WTC11 (cell line): ENCODE measurements around the gene RPS27A. TPM values are rescaled to one million over a fixed set of nuclear protein-coding genes. Genes with fewer than 3 reads are reported as not detected.

Source experiments
- ATAC-seq: fragments of 200-7000 bp; cut with Tn5 transposase; 2 replicates; pipeline ENCODE4 v1.10.0; 2021; ENCODE audit warnings: mild to moderate bottlenecking, moderate library complexity
- Bru-seq: library from RNA; stranded (reverse); fragments of 400-500 nt; gene quantifications from one replicate; lab custom pipeline; 2021; lab: Mats Ljungman, UMichigan
- CTCF ChIA-PET: fragments of 300-600 bp; sonication (Branson Sonifier 250); formaldehyde crosslinking; loops from one replicate; lab custom pipeline; 2021; ENCODE audit warnings: antibody characterized with exemption; lab: Charles Lee
- POLR2A ChIA-PET: fragments of 350-600 bp; sonication (Branson Sonifier 250); formaldehyde crosslinking; loops from one replicate; lab custom pipeline; 2021; ENCODE audit warnings: antibody characterized with exemption; lab: Charles Lee
- DNase-seq: peaks from one replicate; pipeline ENCODE4 v3.0.0; 2021; ENCODE audit warnings: low spot score
- H3K27ac Mint-ChIP-seq: 2 replicates; pipeline ENCODE4 v1.8.0; 2021; ENCODE audit warnings: mixed read lengths
- H3K27me3 Mint-ChIP-seq: 2 replicates; pipeline ENCODE4 v1.8.0; 2021; ENCODE audit warnings: low read depth, mild to moderate bottlenecking, moderate library complexity, mixed read lengths
- H3K36me3 Mint-ChIP-seq: 2 replicates; pipeline ENCODE4 v1.8.0; 2021; ENCODE audit warnings: mixed read lengths
- H3K4me1 Mint-ChIP-seq: 2 replicates; pipeline ENCODE4 v1.8.0; 2022; ENCODE audit warnings: mixed read lengths
- H3K4me3 Mint-ChIP-seq: 2 replicates; pipeline ENCODE4 v1.8.0; 2021; ENCODE audit warnings: mild to moderate bottlenecking, moderate library complexity, mixed read lengths
- H3K9me3 Mint-ChIP-seq: 2 replicates; pipeline ENCODE4 v1.8.0; 2021; ENCODE audit warnings: mixed read lengths
- ARID4B ChIP-seq: sonication (generic); formaldehyde crosslinking; IDR thresholded peaks from 2 replicates; pipeline ENCODE4 v1.8.0; 2023; ENCODE audit warnings: missing genetic modification reagents, mild to moderate bottlenecking, borderline replicate concordance
- ATF1 ChIP-seq: sonication (generic); formaldehyde crosslinking; IDR thresholded peaks from 2 replicates; pipeline ENCODE4 v1.8.1; 2023; ENCODE audit warnings: mild to moderate bottlenecking, moderate library complexity, missing genetic modification reagents
- ATF3 ChIP-seq: sonication (generic); formaldehyde crosslinking; conservative IDR thresholded peaks from 2 replicates; pipeline ENCODE4 v1.8.1; 2022; ENCODE audit warnings: mild to moderate bottlenecking, missing genetic modification reagents
- CBFB ChIP-seq: sonication (generic); formaldehyde crosslinking; IDR thresholded peaks from 2 replicates; pipeline ENCODE4 v1.8.1; 2022; ENCODE audit warnings: mild to moderate bottlenecking, low read depth, missing genetic modification reagents
- FOXP1 ChIP-seq: sonication (generic); formaldehyde crosslinking; IDR thresholded peaks from 2 replicates; pipeline ENCODE4 v1.8.0; 2022; ENCODE audit warnings: missing genetic modification reagents, mild to moderate bottlenecking, moderate library complexity, borderline replicate concordance
- GTF2I ChIP-seq: fragments of 250-450 bp; sonication (Bioruptor Pico); conservative IDR thresholded peaks from 2 replicates; pipeline ENCODE4 v1.4.0; 2021; ENCODE audit warnings: mild to moderate bottlenecking
- IRF1 ChIP-seq: sonication (generic); formaldehyde crosslinking; IDR thresholded peaks from 2 replicates; pipeline ENCODE4 v1.8.0; 2023; ENCODE audit warnings: missing genetic modification reagents
- JAZF1 ChIP-seq: fragments of 250-450 bp; sonication (Bioruptor Pico); IDR thresholded peaks from 2 replicates; pipeline ENCODE4 v1.9.0; 2021; ENCODE audit warnings: moderate library complexity, mild to moderate bottlenecking, inconsistent platforms
- JUN ChIP-seq: sonication (generic); formaldehyde crosslinking; IDR thresholded peaks from 2 replicates; pipeline ENCODE4 v1.8.0; 2023; ENCODE audit warnings: mild to moderate bottlenecking, missing genetic modification reagents
- NFATC4 ChIP-seq: fragments of 250-450 bp; sonication (Bioruptor Pico); IDR thresholded peaks from 2 replicates; pipeline ENCODE4 v1.9.0; 2021; ENCODE audit warnings: mild to moderate bottlenecking
- SOX15 ChIP-seq: fragments of 250-450 bp; sonication (Bioruptor Pico); IDR thresholded peaks from 2 replicates; pipeline ENCODE4 v1.9.0; 2021; ENCODE audit warnings: mild to moderate bottlenecking
- TCF7 ChIP-seq: sonication (generic); formaldehyde crosslinking; IDR thresholded peaks from 2 replicates; pipeline ENCODE4 v1.8.0; 2022; ENCODE audit warnings: mild to moderate bottlenecking, low read depth, missing genetic modification reagents, moderate library complexity
- USF1 ChIP-seq: sonication (generic); formaldehyde crosslinking; IDR thresholded peaks from 2 replicates; pipeline ENCODE4 v1.8.0; 2022; ENCODE audit warnings: mild to moderate bottlenecking, missing genetic modification reagents
- USF2 ChIP-seq: sonication (generic); formaldehyde crosslinking; IDR thresholded peaks from 2 replicates; pipeline ENCODE4 v1.8.1; 2023; ENCODE audit warnings: mild to moderate bottlenecking, missing genetic modification reagents, moderate library complexity
- ZBTB43 ChIP-seq: sonication (generic); formaldehyde crosslinking; IDR thresholded peaks from 2 replicates; pipeline ENCODE4 v1.8.1; 2023; ENCODE audit warnings: mild to moderate bottlenecking, missing genetic modification reagents
- ZNF232 ChIP-seq: sonication (generic); formaldehyde crosslinking; IDR thresholded peaks from 2 replicates; pipeline ENCODE4 v1.8.0; 2022; ENCODE audit warnings: mild to moderate bottlenecking, missing genetic modification reagents
- ZNF317 ChIP-seq: sonication (generic); formaldehyde crosslinking; IDR thresholded peaks from 2 replicates; pipeline ENCODE4 v1.8.1; 2023; ENCODE audit warnings: low read depth, mild to moderate bottlenecking, moderate library complexity, missing genetic modification reagents, borderline replicate concordance
- ZNF396 ChIP-seq: fragments of 250-450 bp; sonication (Bioruptor Pico); IDR thresholded peaks from 2 replicates; pipeline ENCODE4 v1.8.0; 2021; ENCODE audit warnings: mild to moderate bottlenecking, moderate library complexity, borderline replicate concordance
- ZNF423 ChIP-seq: fragments of 250-450 bp; sonication (Bioruptor Pico); IDR thresholded peaks from 2 replicates; pipeline ENCODE4 v2.1.2; 2022; ENCODE audit warnings: mild to moderate bottlenecking, moderate library complexity
- ZNF425 ChIP-seq: fragments of 250-450 bp; sonication (Bioruptor Pico); conservative IDR thresholded peaks from 2 replicates; pipeline ENCODE4 v1.9.0; 2021; ENCODE audit warnings: mild to moderate bottlenecking
- ZNF671 ChIP-seq: fragments of 250-450 bp; sonication (Bioruptor Pico); IDR thresholded peaks from 2 replicates; pipeline ENCODE4 v1.8.0; 2021; ENCODE audit warnings: mild to moderate bottlenecking
- ZSCAN18 ChIP-seq: fragments of 250-450 bp; sonication (Bioruptor Pico); IDR thresholded peaks from 2 replicates; pipeline ENCODE4 v2.1.2; 2022; ENCODE audit warnings: mild to moderate bottlenecking, moderate library complexity
- long read RNA-seq, 3 experiments: library from RNA in 1 of 3; library from capped mRNA in 1 of 3; library from polyadenylated mRNA in 1 of 3; unstranded in 2 of 3; stranded (forward) in 1 of 3; transcript quantifications; one replicate each; pipeline ENCODE4 v2.0.0, GENCODE V29; 2021
- total RNA-seq: library from RNA; stranded (reverse); gene quantifications from 3 replicates; pipeline ENCODE4 v1.2.3, GENCODE V29; 2021

Gene RPS27A
- total RNA-seq (1,384 to 1,430 TPM (median 1,424 TPM) in 3 replicates), Bru-seq, nascent RNA (percentile 99 among the genes with signal in this experiment)
- long read RNA-seq, experiment 1, transcript RPS27A-201 (6 exons, 1,071 nt): major isoform, 743 of 1,018 reads
- long read RNA-seq, experiment 1, transcript RPS27A-203 (5 exons, 796 nt): minor isoform, 199 of 1,018 reads
- long read RNA-seq, experiment 1, partial matches to known transcripts: 30 of 1,018 reads
- long read RNA-seq, experiment 1, other reads (novel, unspliced or antisense): 43 of 1,018 reads
- long read RNA-seq, experiment 2, transcript RPS27A-203 (5 exons, 796 nt): major isoform, 103 of 2,620 reads
- long read RNA-seq, experiment 2, partial matches to known transcripts: 2,309 of 2,620 reads
- long read RNA-seq, experiment 2, other reads (novel, unspliced or antisense): 204 of 2,620 reads
- long read RNA-seq, experiment 3, transcript RPS27A-203 (5 exons, 796 nt): minor isoform, 9 of 67 reads
- long read RNA-seq, experiment 3, transcript RPS27A-201 (6 exons, 1,071 nt): major isoform, 13 of 67 reads
- long read RNA-seq, experiment 3, partial matches to known transcripts: 12 of 67 reads
- long read RNA-seq, experiment 3, other reads (novel, unspliced or antisense): 22 of 67 reads

GRCh38 chr2:55232084-55232862, at the start of gene RPS27A, which contains the start of gene CLHC1:
TSS of gene RPS27A (plus strand) at chr2:55232688. CDS start at chr2:55232825, 137 bp downstream.
TSS of gene CLHC1 (minus strand) at chr2:55232293. CDS start at chr2:55222411, 9,882 bp downstream.
- CTCF ChIA-PET: no interaction called here
- Mint-ChIP-seq H3K4me1 (peaks cover 25% of the 10 kb centered on the region), H3K27me3 (no peaks in the 10 kb centered on the region), H3K27ac (peak within 1 kb of the TSS; percentile 98), H3K4me3 (peak within 1 kb of the TSS; percentile 100), H3K36me3 (peaks cover 38% of the 10 kb centered on the region), H3K9me3 (no peaks in the 10 kb centered on the region)
- POLR2A ChIA-PET: interaction anchor here (0.6 to 1.4 kb wide), 4 partner anchors 8 to 188 kb away, joined by 3 to 6 read pairs (median 4); partner anchors contain the start of genes CCDC88A and RTN4
- peak; percentile 94 for ATAC-seq
- peak; percentile 90 for DNase-seq
- no peak; the same call in 1 of the 2 replicates for TF ChIP-seq JUN (CRISPR knock-in tag)
- no peak; the same call in 1 of the 2 replicates for TF ChIP-seq IRF1
- no peak for TF ChIP-seq TCF7 (CRISPR knock-in tag)
- no peak for TF ChIP-seq USF1
- no peak for TF ChIP-seq ATF3
- no peak for TF ChIP-seq USF2
- no peak for TF ChIP-seq SOX15 (CRISPR knock-in tag)
- no peak for TF ChIP-seq ZSCAN18 (CRISPR knock-in tag)
- TF ChIP-seq ZNF423: no peak
- no peak for TF ChIP-seq ATF1
- no peak for TF ChIP-seq GTF2I (CRISPR knock-in tag)
- TF ChIP-seq CBFB (CRISPR knock-in tag): no peak
- TF ChIP-seq ZNF396 (CRISPR knock-in tag): no peak
- no peak for TF ChIP-seq ZNF232 (CRISPR knock-in tag)
- no peak for TF ChIP-seq JAZF1 (CRISPR knock-in tag)
- no peak for TF ChIP-seq FOXP1 (CRISPR knock-in tag)
- no peak for TF ChIP-seq ZNF425 (CRISPR knock-in tag)
- 0 out of 2 replicates have a peak, but pooled peaks have one; percentile 38 for TF ChIP-seq ZBTB43 (CRISPR knock-in tag)
- no peak for TF ChIP-seq ZNF317 (CRISPR knock-in tag)
- TF ChIP-seq ARID4B (CRISPR knock-in tag): peak; percentile 70; the same call in 1 of the 2 replicates
- no peak for TF ChIP-seq NFATC4
- no peak for TF ChIP-seq ZNF671 (CRISPR knock-in tag)
